SU-DHL-6 (cell line): Measurements from ENCODE around the gene EDRF1.

Experiments
- H2AFZ ChIP-seq: fragments of 200-600 bp; sonication (generic); 2 replicates; pipeline ENCODE4 v1.6.1; 2014; ENCODE audit warnings: low read depth, mild to moderate bottlenecking, moderate library complexity, mixed read lengths, antibody characterized with exemption, low read length; ENCODE audit not compliant: severe bottlenecking
- H3F3A ChIP-seq: fragments of 200-600 bp; shearing (Covaris generic); 2 replicates; pipeline ENCODE4 v1.6.0; 2016; ENCODE audit warnings: antibody characterized with exemption, mild to moderate bottlenecking; ENCODE audit not compliant: insufficient read depth
- H3K27ac ChIP-seq: fragments of 200-600 bp; sonication (generic); 2 replicates; pipeline ENCODE4 v1.5.1; 2016; ENCODE audit warnings: low read depth, mild to moderate bottlenecking, low read length, moderate library complexity, mixed read lengths
- H3K27me3 ChIP-seq: fragments of 200-600 bp; sonication (generic), shearing (Covaris generic); 2 replicates; pipeline ENCODE4 v1.6.0; 2014; ENCODE audit warnings: mild to moderate bottlenecking, low read length
- H3K36me3 ChIP-seq: fragments of 200-600 bp; sonication (generic); 2 replicates; pipeline ENCODE4 v1.6.1; 2014; ENCODE audit warnings: mild to moderate bottlenecking, low read length, mixed read lengths
- H3K4me2 ChIP-seq: fragments of 300-600, 200-600 bp; shearing (Covaris generic), sonication (generic); 2 replicates; pipeline ENCODE4 v1.6.0; 2014; ENCODE audit warnings: low read length, low read depth, mild to moderate bottlenecking; ENCODE audit not compliant: poor library complexity, severe bottlenecking
- H3K4me3 ChIP-seq: fragments of 200-600 bp; sonication (generic); 2 replicates; pipeline ENCODE4 v1.5.1; 2014; ENCODE audit warnings: antibody characterized with exemption, low read length, mild to moderate bottlenecking, mixed read lengths; ENCODE audit not compliant: insufficient read depth, poor library complexity, severe bottlenecking
- H3K79me2 ChIP-seq: fragments of 200-600 bp; sonication (generic); 2 replicates; pipeline ENCODE4 v1.6.1; 2014; ENCODE audit warnings: mild to moderate bottlenecking, low read length, moderate library complexity; ENCODE audit not compliant: insufficient read depth
- H3K9ac ChIP-seq: fragments of 200-600 bp; sonication (generic); 2 replicates; pipeline ENCODE4 v1.7.0; 2014; ENCODE audit warnings: mild to moderate bottlenecking, low read length
- H3K9me2 ChIP-seq: fragments of 200-600 bp; sonication (generic); replicated peaks from 2 replicates; pipeline ENCODE4 v1.6.1; 2014; ENCODE audit warnings: low read length; ENCODE audit not compliant: insufficient read depth
- H3K9me3 ChIP-seq: fragments of 200-600 bp; sonication (generic); 2 replicates; pipeline ENCODE4 v1.6.1; 2014; ENCODE audit warnings: low read length, mixed read lengths; ENCODE audit not compliant: insufficient read depth
- H4K20me1 ChIP-seq: fragments of 200-600 bp; sonication (generic); 2 replicates; pipeline ENCODE4 v1.6.1; 2014; ENCODE audit warnings: low read depth, mild to moderate bottlenecking, antibody characterized with exemption, low read length, moderate library complexity, mixed read lengths
- CTCF ChIP-seq: fragments of 200-600 bp; sonication (generic); IDR thresholded peaks from one replicate; pipeline ENCODE4 v1.5.1; 2017; ENCODE audit warnings: antibody characterized with exemption, mild to moderate bottlenecking, low read length, moderate library complexity; ENCODE audit not compliant: insufficient read depth, poor library complexity, severe bottlenecking
- EZH2phosphoT487 ChIP-seq: fragments of 200-600 bp; sonication (generic), shearing (Covaris generic); conservative IDR thresholded peaks from 2 replicates; pipeline ENCODE4 v1.6.1; 2018; ENCODE audit warnings: mild to moderate bottlenecking, antibody characterized with exemption, low read length, moderate library complexity, mixed read lengths

EDRF1 gene

GRCh38 chr10:125785791-125786190, 66.3 kb downstream of the EDRF1 start:
- no peaks in the 10 kb centered on the region for H3K9me2 ChIP-seq
- no peaks in the 10 kb centered on the region for H3F3A ChIP-seq
- H3K27me3 ChIP-seq, result no peaks in the 10 kb centered on the region
- no peak overlapping the region for H3K9ac ChIP-seq
- no peaks in the 10 kb centered on the region for H3K9me3 ChIP-seq
- H4K20me1 ChIP-seq, result no peaks in the 10 kb centered on the region
- H3K4me3 ChIP-seq, result no peak overlapping the region
- no peaks in the 10 kb centered on the region for H3K79me2 ChIP-seq
- H2AFZ ChIP-seq, result no peak overlapping the region
- H3K27ac ChIP-seq, result no peak overlapping the region
- no peaks in the 10 kb centered on the region for H3K36me3 ChIP-seq
- TF ChIP-seq EZH2phosphoT487 (no peak), CTCF (no peak)
- no peak overlapping the region for H3K4me2 ChIP-seq

- Histone ChIP-seq H3K36me3 (no peaks in the 10 kb centered on the region), H4K20me1 (no peaks in the 10 kb centered on the region), H2AFZ (no peak overlapping the region), H3K9me2 (no peaks in the 10 kb centered on the region), H3K9me3 (no peaks in the 10 kb centered on the region), H3K4me2 (no peak overlapping the region), H3K79me2 (no peaks in the 10 kb centered on the region), H3K27ac (no peak overlapping the region), H3K4me3 (no peak overlapping the region), H3K9ac (no peak overlapping the region), H3F3A (no peaks in the 10 kb centered on the region), H3K27me3 (no peaks in the 10 kb centered on the region)
- no peak for TF ChIP-seq EZH2phosphoT487
- no peak for TF ChIP-seq CTCF
These were observed 68.9 kb downstream of the EDRF1 start for GRCh38 chr10:125788156-125789034.

GRCh38 chr10:125792342-125793300, 73.1 kb downstream of the EDRF1 start:
- H3K36me3 ChIP-seq, result no peaks in the 10 kb centered on the region
- H3F3A ChIP-seq, result no peaks in the 10 kb centered on the region
- no peak overlapping the region for H3K9ac ChIP-seq
- no peaks in the 10 kb centered on the region for H4K20me1 ChIP-seq
- H3K4me3 ChIP-seq, result no peak overlapping the region
- no peaks in the 10 kb centered on the region for H3K27me3 ChIP-seq
- TF ChIP-seq CTCF, result no peak
- TF ChIP-seq EZH2phosphoT487, result no peak
- no peaks in the 10 kb centered on the region for H3K9me2 ChIP-seq
- no peak overlapping the region for H3K27ac ChIP-seq
- H3K4me2 ChIP-seq, result no peak overlapping the region
- no peak overlapping the region for H2AFZ ChIP-seq
- no peaks in the 10 kb centered on the region for H3K79me2 ChIP-seq
- H3K9me3 ChIP-seq, result no peaks in the 10 kb centered on the region
